ENCODE measurements around the gene CAMTA1.

DNA sequence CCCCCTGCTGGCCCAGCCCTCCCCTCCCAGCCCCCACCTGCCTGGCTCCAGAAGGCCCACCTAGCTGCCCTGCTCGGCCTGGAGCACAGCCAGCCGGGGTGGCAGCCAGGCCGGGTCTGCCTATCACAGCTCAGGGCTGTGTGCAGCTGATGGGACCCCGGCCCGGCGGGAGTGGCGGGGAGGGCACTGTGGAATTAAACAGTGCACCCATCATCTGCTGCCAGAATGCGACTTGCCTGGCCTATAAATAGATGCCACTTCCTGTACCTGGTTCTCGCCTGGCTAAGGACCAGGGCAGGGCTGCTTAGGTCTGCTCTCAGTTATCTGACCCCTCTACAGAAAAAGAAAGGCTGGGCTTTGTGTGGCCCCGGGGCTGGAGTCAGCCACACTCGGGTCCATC is 887.6 kb downstream of the CAMTA1 start:
- TF ChIP-seq, protein P1, sequence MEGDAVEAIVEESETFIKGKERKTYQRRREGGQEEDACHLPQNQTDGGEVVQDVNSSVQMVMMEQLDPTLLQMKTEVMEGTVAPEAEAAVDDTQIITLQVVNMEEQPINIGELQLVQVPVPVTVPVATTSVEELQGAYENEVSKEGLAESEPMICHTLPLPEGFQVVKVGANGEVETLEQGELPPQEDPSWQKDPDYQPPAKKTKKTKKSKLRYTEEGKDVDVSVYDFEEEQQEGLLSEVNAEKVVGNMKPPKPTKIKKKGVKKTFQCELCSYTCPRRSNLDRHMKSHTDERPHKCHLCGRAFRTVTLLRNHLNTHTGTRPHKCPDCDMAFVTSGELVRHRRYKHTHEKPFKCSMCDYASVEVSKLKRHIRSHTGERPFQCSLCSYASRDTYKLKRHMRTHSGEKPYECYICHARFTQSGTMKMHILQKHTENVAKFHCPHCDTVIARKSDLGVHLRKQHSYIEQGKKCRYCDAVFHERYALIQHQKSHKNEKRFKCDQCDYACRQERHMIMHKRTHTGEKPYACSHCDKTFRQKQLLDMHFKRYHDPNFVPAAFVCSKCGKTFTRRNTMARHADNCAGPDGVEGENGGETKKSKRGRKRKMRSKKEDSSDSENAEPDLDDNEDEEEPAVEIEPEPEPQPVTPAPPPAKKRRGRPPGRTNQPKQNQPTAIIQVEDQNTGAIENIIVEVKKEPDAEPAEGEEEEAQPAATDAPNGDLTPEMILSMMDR (tag by site-specific recombination; IDR thresholded peaks at IDR 0.05) = no peak
- TF ChIP-seq ZNF514 (tag by site-specific recombination; IDR thresholded peaks at IDR 0.05) (no peak), ZNF140 (tag by site-specific recombination; IDR thresholded peaks at IDR 0.05) (no peak)
- TF ChIP-seq, protein P2, sequence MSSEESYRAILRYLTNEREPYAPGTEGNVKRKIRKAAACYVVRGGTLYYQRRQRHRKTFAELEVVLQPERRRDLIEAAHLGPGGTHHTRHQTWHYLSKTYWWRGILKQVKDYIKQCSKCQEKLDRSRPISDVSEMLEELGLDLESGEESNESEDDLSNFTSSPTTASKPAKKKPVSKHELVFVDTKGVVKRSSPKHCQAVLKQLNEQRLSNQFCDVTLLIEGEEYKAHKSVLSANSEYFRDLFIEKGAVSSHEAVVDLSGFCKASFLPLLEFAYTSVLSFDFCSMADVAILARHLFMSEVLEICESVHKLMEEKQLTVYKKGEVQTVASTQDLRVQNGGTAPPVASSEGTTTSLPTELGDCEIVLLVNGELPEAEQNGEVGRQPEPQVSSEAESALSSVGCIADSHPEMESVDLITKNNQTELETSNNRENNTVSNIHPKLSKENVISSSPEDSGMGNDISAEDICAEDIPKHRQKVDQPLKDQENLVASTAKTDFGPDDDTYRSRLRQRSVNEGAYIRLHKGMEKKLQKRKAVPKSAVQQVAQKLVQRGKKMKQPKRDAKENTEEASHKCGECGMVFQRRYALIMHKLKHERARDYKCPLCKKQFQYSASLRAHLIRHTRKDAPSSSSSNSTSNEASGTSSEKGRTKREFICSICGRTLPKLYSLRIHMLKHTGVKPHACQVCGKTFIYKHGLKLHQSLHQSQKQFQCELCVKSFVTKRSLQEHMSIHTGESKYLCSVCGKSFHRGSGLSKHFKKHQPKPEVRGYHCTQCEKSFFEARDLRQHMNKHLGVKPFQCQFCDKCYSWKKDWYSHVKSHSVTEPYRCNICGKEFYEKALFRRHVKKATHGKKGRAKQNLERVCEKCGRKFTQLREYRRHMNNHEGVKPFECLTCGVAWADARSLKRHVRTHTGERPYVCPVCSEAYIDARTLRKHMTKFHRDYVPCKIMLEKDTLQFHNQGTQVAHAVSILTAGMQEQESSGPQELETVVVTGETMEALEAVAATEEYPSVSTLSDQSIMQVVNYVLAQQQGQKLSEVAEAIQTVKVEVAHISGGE (tag by site-specific recombination; conservative IDR thresholded peaks at IDR 0.05; ENCODE audit: low read depth) = no peak

Measured in HEK293 (cell line).